ENCODE data around the gene ADPRHL1. TPM values are rescaled to one million over a fixed set of nuclear protein-coding genes. Genes with fewer than 3 reads are reported as not detected.

Gene ADPRHL1
- total and polyA plus RNA-seq, 12 donors, result 163 to 939 (median 656) TPM

DNA sequence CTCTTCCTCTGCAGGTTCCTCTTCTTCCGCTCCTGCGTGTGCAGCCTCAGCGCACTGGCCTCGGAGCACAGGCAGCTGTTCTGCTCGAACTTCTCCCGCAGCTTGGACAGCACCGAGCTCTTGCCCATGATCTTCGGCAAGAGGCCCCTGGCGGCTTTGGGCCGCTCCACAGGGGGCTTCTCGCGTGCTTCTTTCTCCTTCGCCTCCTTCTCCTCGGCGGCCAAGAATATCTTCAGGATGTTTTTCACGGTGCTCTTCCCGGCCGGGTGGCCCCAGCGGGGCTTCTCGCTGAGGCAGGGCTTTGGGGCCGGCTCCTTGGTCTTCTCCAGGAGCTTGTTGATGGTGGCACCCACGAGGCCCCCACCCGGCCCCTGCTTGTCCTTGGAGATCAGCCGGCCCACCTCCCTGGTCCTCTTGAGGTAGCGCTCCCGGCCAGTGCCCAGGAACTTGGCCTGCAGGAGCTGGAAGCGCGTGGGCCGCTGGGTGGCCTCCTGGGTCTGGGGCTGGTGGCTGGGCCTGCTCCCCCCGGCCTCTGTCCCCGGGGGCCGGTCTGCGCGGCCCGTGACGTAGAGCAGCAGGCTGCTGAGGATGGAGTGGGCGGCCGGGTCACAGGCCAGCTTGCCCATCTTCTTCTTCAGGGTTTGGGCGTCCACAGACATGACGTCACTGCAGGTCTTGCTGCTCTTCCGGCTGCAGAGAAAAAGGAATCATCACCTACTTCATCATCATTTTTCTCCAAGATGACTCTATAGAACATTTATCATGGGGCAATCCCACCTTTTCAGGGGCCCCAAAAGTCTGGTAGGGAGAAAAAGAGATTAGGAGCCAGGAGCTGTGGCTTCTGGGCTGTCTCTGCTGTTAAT lies 45.5 kb downstream of the ADPRHL1 start:
- ATAC-seq, result no peak
- H3K27me3 ChIP-seq, result peaks cover 0 to 12% (median 0%) of the 10 kb centered on the region in 7 donors
- DNase-seq, result no peak
- no peaks in the 10 kb centered on the region for H3K9me3 ChIP-seq
- intact Hi-C loops (cut with DNase I), result no loop called here
- H3K36me3 ChIP-seq, result peaks cover 0 to 6% (median 0%) of the 10 kb centered on the region in 9 donors
- no peak overlapping the region for H3K4me3 ChIP-seq
- TF ChIP-seq, protein P1, sequence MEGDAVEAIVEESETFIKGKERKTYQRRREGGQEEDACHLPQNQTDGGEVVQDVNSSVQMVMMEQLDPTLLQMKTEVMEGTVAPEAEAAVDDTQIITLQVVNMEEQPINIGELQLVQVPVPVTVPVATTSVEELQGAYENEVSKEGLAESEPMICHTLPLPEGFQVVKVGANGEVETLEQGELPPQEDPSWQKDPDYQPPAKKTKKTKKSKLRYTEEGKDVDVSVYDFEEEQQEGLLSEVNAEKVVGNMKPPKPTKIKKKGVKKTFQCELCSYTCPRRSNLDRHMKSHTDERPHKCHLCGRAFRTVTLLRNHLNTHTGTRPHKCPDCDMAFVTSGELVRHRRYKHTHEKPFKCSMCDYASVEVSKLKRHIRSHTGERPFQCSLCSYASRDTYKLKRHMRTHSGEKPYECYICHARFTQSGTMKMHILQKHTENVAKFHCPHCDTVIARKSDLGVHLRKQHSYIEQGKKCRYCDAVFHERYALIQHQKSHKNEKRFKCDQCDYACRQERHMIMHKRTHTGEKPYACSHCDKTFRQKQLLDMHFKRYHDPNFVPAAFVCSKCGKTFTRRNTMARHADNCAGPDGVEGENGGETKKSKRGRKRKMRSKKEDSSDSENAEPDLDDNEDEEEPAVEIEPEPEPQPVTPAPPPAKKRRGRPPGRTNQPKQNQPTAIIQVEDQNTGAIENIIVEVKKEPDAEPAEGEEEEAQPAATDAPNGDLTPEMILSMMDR (IDR thresholded peaks at IDR 0.05), result no peak
- WGBS, 2 donors, result 67 to 71% methylated on average over 41 of the region's 41 CpGs
- peak overlapping the region; percentile 40 to 79 (median 60) for H3K27ac ChIP-seq
- peaks cover 2 to 74% (median 33%) of the 10 kb centered on the region in 9 donors for H3K4me1 ChIP-seq

- H3K9me3 ChIP-seq, result no peaks in the 10 kb centered on the region
These were observed 46.2 kb downstream of the ADPRHL1 start for GRCh38 chr13:113407103-113407530.

DNA sequence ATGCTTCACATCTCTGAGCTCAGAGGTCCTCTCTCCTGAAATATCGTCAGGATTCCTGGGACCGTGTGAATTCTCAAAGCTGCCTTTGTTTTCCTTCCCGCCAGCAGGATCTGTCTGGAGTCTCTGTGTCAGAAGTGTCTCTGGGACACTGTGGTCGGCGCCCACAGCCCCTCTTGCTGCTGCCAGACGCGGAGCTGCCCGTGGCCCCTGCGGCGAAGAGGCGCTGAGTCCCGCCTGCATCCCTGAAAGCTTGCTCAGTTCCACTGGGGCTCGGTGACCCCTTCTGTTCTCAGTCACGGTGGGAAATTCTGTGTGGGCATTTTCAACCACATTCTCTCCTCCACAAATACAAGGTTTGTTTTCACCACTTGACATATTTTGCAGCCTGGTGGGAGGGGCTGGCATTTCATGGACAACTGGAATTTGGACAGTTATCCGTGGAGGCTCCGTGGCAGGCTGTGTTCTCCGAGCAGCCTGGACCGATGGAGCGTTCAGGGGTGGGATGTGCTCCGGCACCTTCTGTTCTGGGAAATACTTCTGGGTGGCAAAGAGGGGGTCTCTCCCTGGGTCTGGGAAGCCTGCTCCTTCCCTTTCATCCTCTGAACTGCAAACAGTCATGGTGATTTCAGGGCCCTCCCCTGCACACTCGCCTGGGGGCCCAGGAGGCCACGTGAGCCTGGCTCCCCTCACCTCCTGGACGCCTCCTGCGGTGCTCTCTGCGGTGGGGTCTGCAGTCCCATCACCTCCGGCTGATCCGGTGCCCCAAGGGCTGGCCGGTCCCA lies 46.8 kb downstream of the ADPRHL1 start:
- no peak overlapping the region for H3K4me3 ChIP-seq
- no peak for ATAC-seq
- no peaks in the 10 kb centered on the region for H3K9me3 ChIP-seq
- H3K4me1 ChIP-seq, result peaks cover 2 to 81% (median 37%) of the 10 kb centered on the region in 9 donors
- TF ChIP-seq, protein P1 (IDR thresholded peaks at IDR 0.05), result no peak
- peaks cover 0 to 12% (median 5%) of the 10 kb centered on the region in 7 donors for H3K27me3 ChIP-seq
- peaks cover 0 to 6% (median 0%) of the 10 kb centered on the region in 9 donors for H3K36me3 ChIP-seq
- peak overlapping the region in 6 of 10 donors; percentile 55 to 95 (median 79) for H3K27ac ChIP-seq
- WGBS, 2 donors, result 73 to 76% methylated on average over 28 of the region's 28 CpGs
- intact Hi-C loops (cut with DNase I), result no loop called here
- DNase-seq, result no peak

More at GRCh38 chr13:113407103-113407530, 46.2 kb downstream of the ADPRHL1 start:
- 82 to 92% methylated on average over 21 of the region's 21 CpGs for WGBS, 2 donors
- H3K4me3 ChIP-seq, result no peak overlapping the region
- H3K36me3 ChIP-seq, result peaks cover 0 to 6% (median 0%) of the 10 kb centered on the region in 9 donors
- H3K4me1 ChIP-seq, result peaks cover 2 to 80% (median 35%) of the 10 kb centered on the region in 9 donors
- no peak for ATAC-seq
- H3K27ac ChIP-seq, result peak overlapping the region in 7 of 10 donors; percentile 54 to 79 (median 71)
- intact Hi-C loops (cut with DNase I), result no loop called here
- peaks cover 0 to 12% (median 0%) of the 10 kb centered on the region in 7 donors for H3K27me3 ChIP-seq
- no peak for DNase-seq
- TF ChIP-seq, protein P1 (IDR thresholded peaks at IDR 0.05), result no peak
